ENCODE measurements around the gene XYLT1. TPM values are rescaled to one million over a fixed set of nuclear protein-coding genes. Genes with fewer than 3 reads are reported as not detected.

Gene XYLT1
- total and polyA plus RNA-seq, 2 of the 13 experiments (the other 11 are each of a cell fraction or from before 2014, with no cell fraction given): not detected

- TF ChIP-seq SMAD1 (CRISPR knock-in tag; IDR thresholded peaks at IDR 0.05; ENCODE audit: borderline replicate concordance, low read depth): no peak
Measured at GRCh38 chr16:17386229-17386628, 84.5 kb downstream of the XYLT1 start (continued).

DNA sequence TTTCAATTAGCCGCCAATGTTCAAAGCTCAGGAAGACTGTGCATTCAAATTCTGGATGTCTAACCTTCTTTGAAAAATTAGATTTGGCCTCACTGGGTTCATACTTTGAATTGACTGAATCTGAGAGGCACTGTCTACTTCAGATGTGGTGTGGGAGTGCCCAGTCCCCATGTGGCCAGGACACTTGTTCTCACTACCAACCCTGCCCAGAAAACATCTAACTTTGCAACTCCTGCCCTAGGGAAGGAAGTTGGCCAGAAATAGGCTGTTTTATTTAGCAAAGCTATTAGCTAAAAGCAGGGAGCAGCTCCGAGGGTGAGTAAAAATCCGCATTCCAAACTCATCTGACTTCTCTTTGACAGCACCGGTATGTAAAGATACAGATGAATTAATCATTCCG, 86.3 kb downstream of the XYLT1 start:
- ATAC-seq (no peak), DNase-seq (ENCODE audit: low spot score) (no peak), FAIRE-seq (no peak)
- no peak overlapping the region for H3K4me2 ChIP-seq (ENCODE audit: low read depth, low read length)
- peaks cover 7 to 55% of the 10 kb centered on the region in 2 experiments for H3K27me3 ChIP-seq (ENCODE audit: control insufficient read depth in 1 of 2, insufficient read depth in 2 of 2, low read length in 2 of 2)
- H3K36me3 ChIP-seq (replicated peaks in 1 of 2; ENCODE audit: control insufficient read depth in 1 of 2, insufficient read depth in 2 of 2, low read length in 2 of 2): no peaks in the 10 kb centered on the region
- intact Hi-C loops (cut with micrococcal nuclease; ENCODE audit: unreplicated experiment) (no loop called here), in situ Hi-C loops (cut with HindIII; ENCODE audit: extremely low pct_ligation_motif_present, low pct_unique_long_range_greater_than_20kb) (no loop called here)
- no peak overlapping the region for H3K9ac ChIP-seq (ENCODE audit: insufficient read depth, low read depth, low read length)
- H3K4me1 ChIP-seq (ENCODE audit: insufficient read depth, low read length): no peaks in the 10 kb centered on the region
- H3K9me3 ChIP-seq (ENCODE audit: low read length): no peaks in the 10 kb centered on the region
- POLR2A ChIA-PET: no interaction called here
- H3K27ac ChIP-seq (ENCODE audit: extremely low read length, insufficient read depth, low read length): no peak overlapping the region
- no peak overlapping the region for H2AFZ ChIP-seq (ENCODE audit: low read length)
- H3K79me2 ChIP-seq (ENCODE audit: insufficient read depth, low read length): no peaks in the 10 kb centered on the region
- CTCF ChIA-PET (ENCODE audit: low intra/inter-chr PET ratio, low total read pairs): no interaction called here
- 28% methylated on average over 5 of the region's 5 CpGs for WGBS (ENCODE audit: low lambda C conversion rate)
- H3K4me3 ChIP-seq (replicated peaks in 1 of 3; ENCODE audit: insufficient read depth in 1 of 3, low read depth in 2 of 3, low read length in 3 of 3): no peak overlapping the region
- BruUV-seq (replicated peaks): no TSS peak
- no peaks in the 10 kb centered on the region for H4K20me1 ChIP-seq (ENCODE audit: insufficient read depth, low read length)
- TF ChIP-seq, protein P1, sequence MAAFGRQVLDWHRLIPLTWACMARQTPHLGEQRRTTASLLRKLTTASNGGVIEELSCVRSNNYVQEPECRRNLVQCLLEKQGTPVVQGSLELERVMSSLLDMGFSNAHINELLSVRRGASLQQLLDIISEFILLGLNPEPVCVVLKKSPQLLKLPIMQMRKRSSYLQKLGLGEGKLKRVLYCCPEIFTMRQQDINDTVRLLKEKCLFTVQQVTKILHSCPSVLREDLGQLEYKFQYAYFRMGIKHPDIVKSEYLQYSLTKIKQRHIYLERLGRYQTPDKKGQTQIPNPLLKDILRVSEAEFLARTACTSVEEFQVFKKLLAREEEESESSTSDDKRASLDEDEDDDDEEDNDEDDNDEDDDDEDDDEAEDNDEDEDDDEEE (CRISPR knock-in tag; IDR thresholded peaks at IDR 0.05): no peak
- TF ChIP-seq CENPBD1 (CRISPR knock-in tag; IDR thresholded peaks at IDR 0.05; ENCODE audit: borderline replicate concordance, low read depth) (no peak), MEF2D (CRISPR knock-in tag; IDR thresholded peaks at IDR 0.05) (no peak), AGO2 (optimal IDR thresholded peaks at IDR 0.05; ENCODE audit: low read depth, low read length) (no peak), ZNF768 (CRISPR knock-in tag; IDR thresholded peaks at IDR 0.05) (no peak), ZFP1 (CRISPR knock-in tag; IDR thresholded peaks at IDR 0.05) (no peak), ZNF446 (CRISPR knock-in tag; IDR thresholded peaks at IDR 0.05) (no peak), KLF6 (CRISPR knock-in tag; IDR thresholded peaks at IDR 0.05) (no peak), ZFP36L2 (CRISPR knock-in tag; IDR thresholded peaks at IDR 0.05) (no peak), ZNF275 (CRISPR knock-in tag; IDR thresholded peaks at IDR 0.05; ENCODE audit: borderline replicate concordance) (no peak), PHB2 (IDR thresholded peaks at IDR 0.05; ENCODE audit: partially characterized antibody) (no peak)
- TF ChIP-seq, protein P2, sequence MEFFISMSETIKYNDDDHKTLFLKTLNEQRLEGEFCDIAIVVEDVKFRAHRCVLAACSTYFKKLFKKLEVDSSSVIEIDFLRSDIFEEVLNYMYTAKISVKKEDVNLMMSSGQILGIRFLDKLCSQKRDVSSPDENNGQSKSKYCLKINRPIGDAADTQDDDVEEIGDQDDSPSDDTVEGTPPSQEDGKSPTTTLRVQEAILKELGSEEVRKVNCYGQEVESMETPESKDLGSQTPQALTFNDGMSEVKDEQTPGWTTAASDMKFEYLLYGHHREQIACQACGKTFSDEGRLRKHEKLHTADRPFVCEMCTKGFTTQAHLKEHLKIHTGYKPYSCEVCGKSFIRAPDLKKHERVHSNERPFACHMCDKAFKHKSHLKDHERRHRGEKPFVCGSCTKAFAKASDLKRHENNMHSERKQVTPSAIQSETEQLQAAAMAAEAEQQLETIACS (CRISPR knock-in tag; IDR thresholded peaks at IDR 0.05): no peak

Data from HepG2 (cell line).